Diencephalon (tissue), 1 donor: ENCODE measurements around the gene SRL. TPM values are rescaled to one million over a fixed set of nuclear protein-coding genes. Genes with fewer than 3 reads are reported as not detected.

Experiments used
- total RNA-seq: library from RNA; depleted of rRNA; stranded (reverse); fragments of >200 nt; gene quantifications from one replicate; pipeline ENCODE4 v1.2.3, GENCODE V29; 2014

SRL gene
- 0.23 TPM for total RNA-seq

DNA sequence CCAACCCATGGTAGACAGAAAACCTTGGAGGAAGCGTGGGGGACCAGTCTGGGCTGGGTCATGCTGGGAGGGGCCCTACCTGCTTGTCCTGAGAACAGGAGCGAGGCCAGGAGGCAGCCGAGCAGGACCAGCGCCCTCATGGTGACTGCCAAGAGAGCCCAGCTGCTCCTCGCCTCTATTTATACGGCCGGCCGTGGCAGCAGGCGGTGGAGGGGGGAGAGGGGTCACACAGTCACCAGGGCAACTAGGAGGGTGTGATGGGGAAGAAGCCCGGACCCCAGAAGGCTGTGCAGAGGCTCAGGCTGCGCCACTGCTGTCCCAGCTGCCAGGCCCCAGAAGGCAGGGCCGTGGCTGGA lies at the start of gene SRL:
Gene SRL (minus strand): TSS at position 153 of the 356 bp plus-strand sequence. CDS start 13 bp downstream, at position 140.

Other genes with a start within 250 kb of the SRL start
- gene ADCY9, start 125.6 kb downstream of the SRL start, total RNA-seq, result 15.9 TPM
- gene TFAP4, start 30.9 kb upstream of the SRL start, total RNA-seq, result 6.5 TPM
- gene GLIS2, start 74.0 kb upstream of the SRL start, total RNA-seq, result 5.8 TPM
- gene PAM16, start 109.2 kb upstream of the SRL start, total RNA-seq, result 26.1 TPM
- gene VASN, start 129.8 kb upstream of the SRL start, total RNA-seq, result 3.0 TPM
- 29.5 TPM for gene CORO7, start 174.5 kb upstream of the SRL start, total RNA-seq
- gene DNAJA3, start 183.8 kb upstream of the SRL start, total RNA-seq, result 33.0 TPM
- gene NMRAL1, start 232.5 kb upstream of the SRL start, total RNA-seq, result 49.1 TPM
- gene HMOX2, start 234.3 kb upstream of the SRL start, total RNA-seq, result 58.8 TPM